HG03060 (cell line): ENCODE results near the gene ADGRG6.
"Not testable (repeated sequence)": the region's sequence is repeated elsewhere in the genome, so short reads cannot be mapped to it uniquely, and the experiment has no call there.

Source experiments
- ATAC-seq: cut with Tn5 transposase; IDR thresholded peaks from one replicate; pipeline ENCODE4 v1.9.1; 2021; ENCODE audit warnings: low read depth, moderate number of reproducible peaks; ENCODE audit not compliant: unreplicated experiment

Gene ADGRG6

GRCh38 chr6:142400495-142400894 is 98.7 kb downstream of the ADGRG6 start:
- ATAC-seq = no peak

- no peak for ATAC-seq
Observed at GRCh38 chr6:142401838-142402237, 100.0 kb downstream of the ADGRG6 start.

- no peak for ATAC-seq
Observed at GRCh38 chr6:142404751-142405150, 102.9 kb downstream of the ADGRG6 start.

GRCh38 chr6:142406131-142406530 is 104.3 kb downstream of the ADGRG6 start:
- ATAC-seq = no peak

GRCh38 chr6:142407685-142408273 is 106.0 kb downstream of the ADGRG6 start:
- no peak for ATAC-seq

GRCh38 chr6:142408409-142408808 is 106.6 kb downstream of the ADGRG6 start:
- ATAC-seq = no peak

- no peak for ATAC-seq
Observed at GRCh38 chr6:142409794-142410193, 108.0 kb downstream of the ADGRG6 start.

GRCh38 chr6:142411145-142411544 is 109.3 kb downstream of the ADGRG6 start:
- ATAC-seq = no peak

- no peak for ATAC-seq
Observed at GRCh38 chr6:142412241-142412640, 110.4 kb downstream of the ADGRG6 start.

GRCh38 chr6:142412658-142413057 is 110.9 kb downstream of the ADGRG6 start:
- ATAC-seq = no peak

- no peak for ATAC-seq
Observed at GRCh38 chr6:142413111-142413510, 111.3 kb downstream of the ADGRG6 start.

- no peak for ATAC-seq
Observed at GRCh38 chr6:142414462-142415250, 112.8 kb downstream of the ADGRG6 start.

- ATAC-seq = no peak
Observed at GRCh38 chr6:142416179-142416578, 114.4 kb downstream of the ADGRG6 start.

GRCh38 chr6:142416686-142417085 is 114.9 kb downstream of the ADGRG6 start:
- ATAC-seq = no peak

GRCh38 chr6:142417331-142417750 is 115.5 kb downstream of the ADGRG6 start:
- no peak for ATAC-seq

- no peak for ATAC-seq
Observed at GRCh38 chr6:142419071-142419470, 117.3 kb downstream of the ADGRG6 start.

GRCh38 chr6:142420802-142421201 is 119.0 kb downstream of the ADGRG6 start:
- no peak for ATAC-seq

GRCh38 chr6:142421285-142422117 is 119.7 kb downstream of the ADGRG6 start:
- ATAC-seq = no peak

- ATAC-seq = not testable (repeated sequence)
Observed at GRCh38 chr6:142426444-142427132, 124.8 kb downstream of the ADGRG6 start.

- not testable (repeated sequence) for ATAC-seq
Observed at GRCh38 chr6:142428468-142428867, 126.7 kb downstream of the ADGRG6 start.

GRCh38 chr6:142429195-142429594 is 127.4 kb downstream of the ADGRG6 start:
- ATAC-seq = no peak
